CD4-positive, alpha-beta T cell treated with Interleukin-10 for 1 hour (primary cell): ENCODE data around the gene EOLA1.

ENCODE experiments used
- DNase-seq: peaks from one replicate; pipeline ENCODE4 v3.0.0-alpha.2; 2020

EOLA1 gene

GRCh38 chrX:149540621-149541520 lies at the start of gene EOLA1:
TSS of gene EOLA1 (plus strand) at chrX:149541012. CDS start at chrX:149545631, 4,619 bp downstream.
- DNase-seq, result peak; percentile 91

- DNase-seq, result no peak
Measured at GRCh38 chrX:149491812-149492211, 49.0 kb upstream of the EOLA1 start.

- DNase-seq, result no peak
Measured at GRCh38 chrX:149493567-149494562, 46.9 kb upstream of the EOLA1 start.

- no peak for DNase-seq
Measured at GRCh38 chrX:149494844-149495565, 45.8 kb upstream of the EOLA1 start.

- no peak for DNase-seq
Measured at GRCh38 chrX:149495573-149496071, 45.2 kb upstream of the EOLA1 start.

- no peak for DNase-seq
Measured at GRCh38 chrX:149497054-149497453, 43.8 kb upstream of the EOLA1 start.

GRCh38 chrX:149497626-149498025 lies 43.2 kb upstream of the EOLA1 start:
- DNase-seq, result no peak

GRCh38 chrX:149498767-149499166 lies 42.0 kb upstream of the EOLA1 start:
- DNase-seq, result no peak

GRCh38 chrX:149499766-149500165 lies 41.0 kb upstream of the EOLA1 start:
- no peak for DNase-seq

GRCh38 chrX:149502923-149503322 lies 37.9 kb upstream of the EOLA1 start:
- DNase-seq, result peak; percentile 45

- DNase-seq, result peak; percentile 83
Measured at GRCh38 chrX:149503446-149503845, 37.4 kb upstream of the EOLA1 start.

GRCh38 chrX:149504226-149504914 lies 36.4 kb upstream of the EOLA1 start:
- peak; percentile 82 for DNase-seq

- peak; percentile 92 for DNase-seq
Measured at GRCh38 chrX:149504915-149505651, 35.7 kb upstream of the EOLA1 start, which contains the start of gene IDS. TSS of gene IDS (minus strand) at chrX:149505306. CDS start at chrX:149505137, 169 bp downstream.

GRCh38 chrX:149505671-149506070 lies 35.1 kb upstream of the EOLA1 start:
- DNase-seq, result no peak

GRCh38 chrX:149506349-149506748 lies 34.5 kb upstream of the EOLA1 start:
- no peak for DNase-seq

- no peak for DNase-seq
Measured at GRCh38 chrX:149508467-149508866, 32.3 kb upstream of the EOLA1 start.

- no peak for DNase-seq
Measured at GRCh38 chrX:149510386-149510785, 30.4 kb upstream of the EOLA1 start.

- DNase-seq, result no peak
Measured at GRCh38 chrX:149511081-149511480, 29.7 kb upstream of the EOLA1 start.

GRCh38 chrX:149512225-149512885 lies 28.5 kb upstream of the EOLA1 start:
- DNase-seq, result peak; percentile 74

- no peak for DNase-seq
Measured at GRCh38 chrX:149513825-149514428, 26.9 kb upstream of the EOLA1 start.
